ENCODE measurements around the gene POLDIP2. TPM values are rescaled to one million over a fixed set of nuclear protein-coding genes. Genes with fewer than 3 reads are reported as not detected.

POLDIP2 gene
- total RNA-seq, 1 experiment from 2014 or later: 82.8 TPM

GRCh38 chr17:28315846-28316705 is 41.3 kb downstream of the POLDIP2 start:
- H3K23me2 ChIP-seq (ENCODE audit: insufficient read length, low read depth, low read length, poor library complexity, severe bottlenecking): peaks cover 27% of the 10 kb centered on the region
- TF ChIP-seq, protein P1, sequence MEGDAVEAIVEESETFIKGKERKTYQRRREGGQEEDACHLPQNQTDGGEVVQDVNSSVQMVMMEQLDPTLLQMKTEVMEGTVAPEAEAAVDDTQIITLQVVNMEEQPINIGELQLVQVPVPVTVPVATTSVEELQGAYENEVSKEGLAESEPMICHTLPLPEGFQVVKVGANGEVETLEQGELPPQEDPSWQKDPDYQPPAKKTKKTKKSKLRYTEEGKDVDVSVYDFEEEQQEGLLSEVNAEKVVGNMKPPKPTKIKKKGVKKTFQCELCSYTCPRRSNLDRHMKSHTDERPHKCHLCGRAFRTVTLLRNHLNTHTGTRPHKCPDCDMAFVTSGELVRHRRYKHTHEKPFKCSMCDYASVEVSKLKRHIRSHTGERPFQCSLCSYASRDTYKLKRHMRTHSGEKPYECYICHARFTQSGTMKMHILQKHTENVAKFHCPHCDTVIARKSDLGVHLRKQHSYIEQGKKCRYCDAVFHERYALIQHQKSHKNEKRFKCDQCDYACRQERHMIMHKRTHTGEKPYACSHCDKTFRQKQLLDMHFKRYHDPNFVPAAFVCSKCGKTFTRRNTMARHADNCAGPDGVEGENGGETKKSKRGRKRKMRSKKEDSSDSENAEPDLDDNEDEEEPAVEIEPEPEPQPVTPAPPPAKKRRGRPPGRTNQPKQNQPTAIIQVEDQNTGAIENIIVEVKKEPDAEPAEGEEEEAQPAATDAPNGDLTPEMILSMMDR (conservative IDR thresholded peaks at IDR 0.05): no peak
- H2BK15ac ChIP-seq (ENCODE audit: low read depth, low read length): no peak overlapping the region
- H2BK120ac ChIP-seq (ENCODE audit: low read depth, low read length, poor library complexity, severe bottlenecking): no peak overlapping the region
- H3K4me2 ChIP-seq (ENCODE audit: insufficient read depth, insufficient read length, low read length): no peak overlapping the region
- H3K14ac ChIP-seq (ENCODE audit: insufficient read depth, low read length): no peak overlapping the region
- H2AFZ ChIP-seq (ENCODE audit: low read length): no peak overlapping the region
- no peak overlapping the region for H3K4me3 Mint-ChIP-seq
- H3K9me3 Mint-ChIP-seq: no peaks in the 10 kb centered on the region; a peak in 1 of 5 replicates
- no peaks in the 10 kb centered on the region for H3K9me3 ChIP-seq (ENCODE audit: control insufficient read depth, low read depth, low read length)
- H4K5ac ChIP-seq (ENCODE audit: insufficient read length, low read depth, low read length): no peak overlapping the region
- H3K4me1 ChIP-seq (ENCODE audit: insufficient read depth, low read length): peaks cover 2% of the 10 kb centered on the region; the same call in 1 of the 2 replicates
- H4K8ac ChIP-seq (replicated peaks; ENCODE audit: insufficient read length, low read depth, low read length): no peak overlapping the region
- peaks cover 9 to 12% (median 9%) of the 10 kb centered on the region in 3 experiments; a peak in 6 of 7 replicates for H3K36me3 Mint-ChIP-seq (ENCODE audit: insufficient read depth in 1 of 3, low read depth in 3 of 3)
- no peak overlapping the region for H3K4ac ChIP-seq (ENCODE audit: low read depth, low read length)
- no peak overlapping the region for H3K27ac ChIP-seq (ENCODE audit: insufficient read length, low read depth, low read length)
- no CpG with 5 or more reads among the region's 4 CpGs for WGBS (ENCODE audit: extremely low coverage, insufficient read length, low lambda C conversion rate)
- H3K4me1 Mint-ChIP-seq: peaks cover 29 to 31% of the 10 kb centered on the region in 2 experiments
- H2BK5ac ChIP-seq (ENCODE audit: insufficient read length, low read length): no peak overlapping the region
- H3K56ac ChIP-seq (ENCODE audit: insufficient read length, low read depth, low read length): no peak overlapping the region
- H2BK12ac ChIP-seq (ENCODE audit: insufficient read length, low read depth, low read length): no peak overlapping the region
- H4K91ac ChIP-seq (ENCODE audit: insufficient read length, low read depth, low read length): no peak overlapping the region
- no peak overlapping the region for H3K18ac ChIP-seq (ENCODE audit: insufficient read length, low read depth, low read length)
- no peak overlapping the region for H2AK5ac ChIP-seq (ENCODE audit: insufficient read length, low read length)
- H3K27me3 ChIP-seq (ENCODE audit: insufficient read depth, low read length): no peaks in the 10 kb centered on the region
- H3K27me3 Mint-ChIP-seq (ENCODE audit: low read depth): no peaks in the 10 kb centered on the region; the same call in 1 of the 2 replicates
- no peaks in the 10 kb centered on the region for H4K20me1 ChIP-seq (ENCODE audit: control insufficient read depth, insufficient read depth, insufficient read length)
- no peaks in the 10 kb centered on the region for H3K79me1 ChIP-seq (ENCODE audit: insufficient read depth, low read depth, low read length, poor library complexity, severe bottlenecking)
- DNase-seq: no peak
- H3T11ph ChIP-seq (ENCODE audit: low read length): no peak overlapping the region
- no peak overlapping the region for H2BK20ac ChIP-seq (ENCODE audit: low read depth, low read length, poor library complexity, severe bottlenecking)
- H3K27ac Mint-ChIP-seq: no peak overlapping the region; a peak in 1 of 7 replicates
- no peak overlapping the region for H3K23ac ChIP-seq (ENCODE audit: insufficient read length, low read depth, low read length)
- H3K9ac ChIP-seq (ENCODE audit: extremely low read depth, insufficient read length, low read length): no peak overlapping the region
- peaks cover 20% of the 10 kb centered on the region for H3K79me2 ChIP-seq (ENCODE audit: insufficient read depth, low read length)
